ENCODE measurements around the gene EFNA5.

The EFNA5 gene

GRCh38 chr5:107541400-107541799 is 129.3 kb downstream of the EFNA5 start:
- no peak for DNase-seq

- no peak for DNase-seq
These were observed 130.9 kb downstream of the EFNA5 start for GRCh38 chr5:107539726-107540330.

- DNase-seq, result no peak
These were observed 131.8 kb downstream of the EFNA5 start for GRCh38 chr5:107538805-107539445.

DNA sequence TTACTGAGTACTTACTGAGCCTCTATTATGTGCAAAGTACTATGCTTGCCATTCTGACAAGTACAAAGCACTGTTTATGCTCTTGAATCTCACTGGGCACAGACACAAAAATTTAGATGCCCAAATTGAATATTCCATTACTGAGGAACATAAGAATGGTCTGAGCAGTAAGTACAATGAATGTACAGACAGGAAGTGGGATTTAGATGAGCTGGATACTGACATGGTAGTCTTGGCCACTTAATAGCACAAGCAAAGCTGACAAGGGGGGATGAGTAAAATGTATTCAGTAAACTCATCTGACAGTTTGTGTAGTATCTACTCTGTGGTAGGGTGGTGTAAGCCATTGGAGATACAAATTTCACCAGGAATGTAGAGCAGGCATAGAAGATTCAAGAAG is 132.4 kb downstream of the EFNA5 start:
- no peak for DNase-seq

GRCh38 chr5:107535849-107536248 is 134.9 kb downstream of the EFNA5 start:
- DNase-seq, result peak; percentile 65

- DNase-seq, result no peak
These were observed 136.5 kb downstream of the EFNA5 start for GRCh38 chr5:107533910-107534876.

DNA sequence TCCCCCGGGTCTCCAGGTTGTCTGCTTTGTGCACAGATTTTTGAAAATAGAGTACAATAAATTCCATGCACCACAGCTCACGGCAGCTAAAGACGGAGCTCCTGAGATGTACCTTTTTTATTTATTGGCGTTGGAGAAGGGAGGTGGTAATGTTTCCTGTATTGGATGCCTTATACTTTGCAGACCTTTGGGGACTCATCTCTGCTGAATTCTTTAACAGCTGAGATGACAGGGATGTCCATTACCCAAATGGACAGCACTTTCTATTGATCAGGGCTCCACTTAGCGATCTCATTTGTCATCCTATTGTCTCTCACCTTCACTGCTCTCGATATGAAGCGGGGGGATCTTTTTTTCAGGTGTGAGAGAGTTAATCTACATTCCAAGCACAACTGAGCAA is 137.8 kb downstream of the EFNA5 start:
- no peak for DNase-seq

GRCh38 chr5:107532169-107532878 is 138.4 kb downstream of the EFNA5 start:
- peak; percentile 97 for DNase-seq

- DNase-seq, result peak; percentile 21
These were observed 139.4 kb downstream of the EFNA5 start for GRCh38 chr5:107531308-107531707.

DNA sequence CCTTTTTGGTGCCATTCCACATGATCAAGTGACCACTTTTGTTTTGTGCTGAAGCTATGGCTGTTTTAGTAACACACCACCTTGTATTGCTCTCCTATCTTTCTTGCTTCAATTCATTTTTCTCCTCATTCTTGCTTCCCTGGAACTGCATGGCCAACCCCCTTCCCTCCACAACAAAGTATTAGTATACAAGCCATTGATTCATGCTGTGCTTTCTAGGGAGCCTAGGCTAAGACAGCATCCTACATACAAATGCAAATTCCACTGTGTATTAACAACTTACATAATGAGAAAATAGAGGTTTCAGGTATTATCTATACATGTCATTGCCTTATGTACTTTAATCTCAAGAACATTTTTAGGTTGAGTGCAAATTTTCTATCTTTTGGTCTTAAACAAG is 141.1 kb downstream of the EFNA5 start:
- DNase-seq, result no peak

- peak; percentile 61 for DNase-seq
These were observed 144.3 kb downstream of the EFNA5 start for GRCh38 chr5:107526270-107526937.

DNA sequence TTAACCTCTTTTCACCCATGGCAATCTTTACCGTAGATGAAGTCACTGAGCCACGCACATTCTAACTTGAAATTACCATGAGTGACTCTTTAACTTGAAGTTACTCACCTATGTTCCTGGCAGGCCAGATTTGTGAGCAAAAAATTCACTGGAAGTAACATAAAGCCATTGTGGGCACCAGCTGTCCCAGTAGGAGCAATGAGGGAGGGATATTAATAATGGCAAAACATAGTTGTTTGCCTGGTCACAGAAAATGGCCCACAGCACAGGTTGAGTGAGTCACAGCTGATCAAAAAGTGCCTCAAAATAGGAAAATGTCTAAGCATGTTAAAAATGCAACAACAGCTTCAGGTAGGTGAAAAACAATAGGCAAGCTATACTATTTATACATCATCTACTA is 146.6 kb downstream of the EFNA5 start:
- peak; percentile 22 for DNase-seq

DNA sequence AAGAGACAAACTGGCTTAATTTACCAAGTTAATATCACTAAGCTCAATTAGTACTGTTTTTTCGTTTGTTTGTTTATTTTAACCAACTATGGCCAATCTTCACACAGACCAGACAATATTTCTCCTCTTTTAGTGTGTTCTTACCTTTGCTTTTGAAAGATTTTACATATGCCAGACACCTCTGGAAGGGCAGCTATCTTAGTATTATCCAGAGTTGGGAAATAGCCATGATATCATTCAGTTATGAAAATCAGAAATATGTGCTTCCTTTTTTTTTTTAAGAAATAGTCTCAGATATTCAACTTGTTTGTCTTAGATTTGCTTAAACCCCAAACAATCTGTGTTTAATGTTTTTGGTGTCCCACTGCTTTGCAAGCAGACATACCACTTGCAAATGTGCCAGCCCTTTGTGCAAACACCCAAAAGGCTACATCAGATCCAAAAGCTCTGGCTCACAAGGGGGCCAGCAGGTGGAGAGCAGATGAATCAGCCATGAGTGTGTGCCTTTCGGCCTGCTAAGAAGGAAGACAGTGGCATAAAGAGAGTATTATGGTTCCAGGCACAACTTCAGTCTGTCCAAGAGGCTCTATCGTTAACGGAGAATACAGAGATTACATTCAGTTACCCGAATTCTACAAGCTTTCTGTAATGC is 147.6 kb downstream of the EFNA5 start:
- no peak for DNase-seq

DNA sequence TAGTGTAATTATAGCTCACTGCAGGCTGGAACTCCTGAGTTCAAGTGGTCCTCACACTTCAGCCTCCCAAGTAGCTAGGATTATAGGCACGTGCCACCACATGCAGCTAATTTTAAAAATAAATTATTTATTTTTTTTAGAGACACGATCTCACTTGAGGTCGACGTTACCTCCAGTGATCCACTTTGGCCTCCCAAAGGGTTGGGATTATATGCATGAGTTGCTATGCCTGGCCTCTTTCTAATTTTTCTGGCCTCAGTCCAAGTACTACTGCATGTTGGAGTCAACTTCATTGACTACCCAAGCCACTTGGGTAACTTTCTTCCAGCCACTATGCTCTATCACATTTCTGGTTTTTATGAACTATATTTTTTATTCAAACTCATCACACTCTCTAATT is 148.3 kb downstream of the EFNA5 start:
- DNase-seq, result no peak

DNA sequence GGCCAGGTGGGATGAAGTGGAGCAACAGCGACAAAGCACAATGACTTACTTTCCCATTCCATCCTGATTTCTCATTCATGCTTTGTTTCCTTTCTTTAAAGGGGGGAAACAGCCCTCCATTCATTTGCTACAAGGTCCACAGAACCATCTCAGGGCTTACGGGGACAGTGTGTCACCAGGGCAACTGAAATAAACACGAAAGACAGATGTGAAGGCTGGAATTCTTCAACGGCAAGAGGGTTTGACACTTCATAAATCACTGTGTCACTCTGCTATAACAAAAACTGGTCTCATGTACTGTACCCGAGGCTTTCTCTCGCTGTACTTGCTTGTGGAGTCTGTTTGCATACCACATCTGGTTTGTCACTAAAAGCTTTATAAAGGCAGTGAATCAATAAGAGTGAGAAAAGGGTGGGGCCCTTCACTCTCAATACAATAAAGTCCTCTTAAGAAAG is 150.8 kb downstream of the EFNA5 start:
- peak; percentile 52 for DNase-seq

GRCh38 chr5:107518616-107519015 is 152.1 kb downstream of the EFNA5 start:
- DNase-seq, result no peak

GRCh38 chr5:107518190-107518589 is 152.5 kb downstream of the EFNA5 start:
- no peak for DNase-seq

GRCh38 chr5:107517185-107518033 is 153.3 kb downstream of the EFNA5 start:
- no peak for DNase-seq

DNA sequence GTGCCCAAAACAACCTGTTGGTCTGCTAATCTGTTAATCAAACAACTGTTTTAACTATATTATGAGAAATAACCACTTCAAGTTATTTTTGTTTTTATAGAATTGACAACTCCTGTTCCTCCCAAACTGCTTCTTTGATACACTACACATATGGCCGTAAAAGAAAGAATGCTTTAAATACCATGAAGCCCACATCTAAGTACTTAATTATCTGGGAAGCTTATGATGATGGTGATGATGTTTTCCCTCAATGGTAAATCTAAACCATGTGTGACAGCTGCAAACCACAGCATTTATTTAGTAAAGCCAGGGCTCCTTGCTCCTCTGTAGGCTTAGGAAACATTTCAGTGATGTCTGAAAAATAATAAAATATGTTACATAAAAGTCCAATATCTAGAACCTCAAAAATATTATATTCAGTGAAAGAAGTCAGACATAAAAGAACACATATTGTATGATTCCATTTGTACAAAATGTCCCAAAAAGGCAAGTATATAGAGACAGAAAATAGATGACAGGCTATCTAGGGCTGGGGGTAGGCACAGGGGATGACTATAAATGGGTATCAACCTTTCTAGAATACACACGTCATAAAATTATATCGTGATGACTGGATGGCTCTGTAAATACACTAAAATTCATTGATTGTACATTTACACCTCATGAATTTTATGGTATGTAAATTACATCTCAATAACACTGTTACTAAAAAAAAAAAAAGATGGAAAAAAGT is 154.1 kb downstream of the EFNA5 start:
- no peak for DNase-seq

DNA sequence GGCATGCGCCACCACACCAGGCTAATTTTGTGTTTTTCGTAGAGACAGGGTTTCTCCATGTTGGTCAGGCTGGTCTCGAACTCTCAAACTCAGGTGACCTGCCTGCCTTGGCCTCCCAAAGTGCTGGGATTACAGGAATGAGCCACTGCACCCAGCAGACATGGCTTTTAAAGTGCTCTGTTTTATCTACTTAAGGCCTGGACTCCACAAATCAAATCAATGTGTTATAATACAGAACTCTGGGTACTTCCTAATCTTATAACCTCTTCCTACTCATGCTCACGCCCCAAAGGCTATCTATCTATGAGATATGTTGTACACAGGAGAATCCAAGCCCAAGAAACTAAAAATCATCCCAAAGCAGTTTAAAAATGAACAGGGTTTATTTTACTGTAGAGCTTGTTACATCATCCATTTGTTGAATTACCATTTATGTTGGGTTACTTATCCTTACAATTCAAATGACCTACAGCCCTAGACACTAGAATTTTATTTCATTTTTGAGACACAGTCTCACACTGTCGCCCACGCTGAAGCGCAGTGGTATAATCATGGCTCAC is 155.1 kb downstream of the EFNA5 start:
- no peak for DNase-seq
